Ovary (tissue), 9 donors: ENCODE measurements around the gene RCOR3. TPM values are rescaled to one million over a fixed set of nuclear protein-coding genes. Genes with fewer than 3 reads are reported as not detected.

Experiments used
- DNase-seq, 5 donors: peaks; one replicate each; pipeline ENCODE4 v3.0.0-alpha.2; 2019 to 2020
- H3K27ac ChIP-seq, 2 donors: fragments of 200-600 bp; one replicate each; pipeline versions ENCODE4 v1.5.1 to v1.8.0; 2019 to 2022
- H3K27me3 ChIP-seq: fragments of 200-600 bp; one replicate; pipeline ENCODE4 v1.8.0; 2022
- H3K36me3 ChIP-seq: fragments of 200-600 bp; sonication (generic); one replicate; pipeline ENCODE4 v1.5.1; 2019
- H3K4me1 ChIP-seq: one replicate; pipeline ENCODE4 v1.8.1; 2013; ENCODE audit warnings: mild to moderate bottlenecking, moderate library complexity; ENCODE audit not compliant: insufficient read depth
- H3K4me3 ChIP-seq: fragments of 200-600 bp; sonication (generic); one replicate; pipeline ENCODE4 v1.5.1; 2017
- H3K9me3 ChIP-seq, 2 donors: fragments of 200-600 bp in 1 of 2; sonication (generic) in 1 of 2; one replicate each; pipeline versions ENCODE4 v1.5.1 to v1.8.1; 2013 to 2019; ENCODE audit warnings: mild to moderate bottlenecking in 1 of 2, moderate library complexity in 1 of 2
- EP300 ChIP-seq: sonication (generic); formaldehyde crosslinking; IDR thresholded peaks from one replicate; pipeline ENCODE4 v1.6.1; 2017; ENCODE audit warnings: antibody characterized with exemption
- POLR2A ChIP-seq: fragments of 450-650 bp; IDR thresholded peaks from one replicate; pipeline ENCODE4 v1.6.1; 2017; ENCODE audit warnings: antibody characterized with exemption, mild to moderate bottlenecking, moderate library complexity
- WGBS, 3 donors: extraction: QIAGEN DNeasy Blood & Tissue Kit in 1 of 3; methylation state at CpG; one replicate each; pipeline versions ENCODE4 v1.1.5 to v1.1.7; 2013 to 2017; 5-methylcytosine and 5-hydroxymethylcytosine counted together
- intact Hi-C, 4 donors: fragments of 100-400 bp; cut with DNase I; formaldehyde crosslinking; loops; one replicate each; pipeline versions ENCODE4 v1.11.0 to v1.15.1; 2022 to 2023
- polyA plus RNA-seq, 2 donors: library from polyadenylated mRNA; stranded (reverse); fragments of 200-250 nt in 1 of 2; fragments of 350-450 nt in 1 of 2; fragmentation: Illumina TruSeq in 1 of 2; extraction: RNeasy Lipid Tissue Mini Kit (QIAGEN cat#74804) in 1 of 2; gene quantifications; one replicate each; pipeline ENCODE4 v1.2.3, GENCODE V29; 2013 to 2014
- total RNA-seq, 7 donors: library from RNA; depleted of rRNA in 2 of 7; stranded (reverse); fragments of >200 nt in 2 of 7; fragmentation: NEBNext Ultra II Directional in 3 of 7; extraction: Animal tissue kit (Norgen Biotek cat#: 25700) in 3 of 7; gene quantifications; one replicate each; pipeline versions ENCODE4 v1.1.0 to v1.2.4, GENCODE V29; 2016 to 2023
- TF ChIP-seq, protein P1 (sequence below), 3 donors: fragments of 450-650 bp in 2 of 3; fragments of 200-600 bp in 1 of 3; IDR thresholded peaks; one replicate each; pipeline versions ENCODE4 v1.5.1 to v1.8.0; 2016 to 2022; ENCODE audit warnings: antibody characterized with exemption in 3 of 3, mild to moderate bottlenecking in 1 of 3
- donor health status: DM: no; HTN: no; CAD: no; lungs with moderate emphysema.
- donor health status: DM: no; HTN: no; CAD: no.
- donor health status: Bipolar disorder and iron deficiency.
- donor health status: DM: yes; HTN: yes; CAD: no.
- donor health status: DM: no; HTN: no; CAD: no.
- donor health status: DM: yes; HTN: yes; CAD: no.

RCOR3 gene
- total and polyA plus RNA-seq, 9 donors: 34.3 to 75.2 (median 55.0) TPM

DNA sequence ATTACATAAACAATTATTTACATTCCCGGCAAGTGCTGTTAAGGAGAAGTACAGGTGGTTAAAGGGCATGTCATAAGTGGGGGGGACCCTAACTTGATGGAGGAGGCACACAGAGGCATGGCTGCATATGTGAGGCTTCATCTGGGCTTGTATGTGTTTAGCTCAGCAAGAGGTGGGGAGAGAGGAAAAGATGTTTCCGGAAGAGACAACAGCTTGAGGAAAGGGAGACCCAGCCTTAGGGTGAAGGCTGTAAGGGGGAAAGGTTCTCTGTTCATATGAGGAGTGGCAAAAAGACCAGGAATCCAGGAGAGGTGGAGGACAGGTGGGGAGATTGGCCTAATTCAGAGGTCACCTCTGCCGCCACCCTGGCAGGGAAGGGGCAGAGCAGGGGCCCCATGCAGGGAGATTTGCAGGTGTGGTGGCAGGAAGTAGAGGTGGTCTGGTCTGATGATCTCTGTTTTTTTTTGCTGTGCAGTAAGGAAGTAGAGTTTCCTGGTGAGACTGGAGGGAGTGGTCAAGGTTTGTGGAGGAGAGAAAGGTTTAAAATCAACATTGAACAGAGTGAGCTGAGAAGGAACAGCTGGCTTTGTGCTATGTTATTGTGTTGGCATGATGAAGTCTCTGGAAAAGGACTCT lies 76.5 kb downstream of the RCOR3 start:
- no peak overlapping the region for H3K4me3 ChIP-seq
- intact Hi-C loops: no loop called here
- WGBS, 3 donors: 78% methylated on average over 3 of the region's 3 CpGs
- no peaks in the 10 kb centered on the region for H3K36me3 ChIP-seq
- TF ChIP-seq EP300 (no peak), POLR2A (no peak)
- TF ChIP-seq, protein P1, sequence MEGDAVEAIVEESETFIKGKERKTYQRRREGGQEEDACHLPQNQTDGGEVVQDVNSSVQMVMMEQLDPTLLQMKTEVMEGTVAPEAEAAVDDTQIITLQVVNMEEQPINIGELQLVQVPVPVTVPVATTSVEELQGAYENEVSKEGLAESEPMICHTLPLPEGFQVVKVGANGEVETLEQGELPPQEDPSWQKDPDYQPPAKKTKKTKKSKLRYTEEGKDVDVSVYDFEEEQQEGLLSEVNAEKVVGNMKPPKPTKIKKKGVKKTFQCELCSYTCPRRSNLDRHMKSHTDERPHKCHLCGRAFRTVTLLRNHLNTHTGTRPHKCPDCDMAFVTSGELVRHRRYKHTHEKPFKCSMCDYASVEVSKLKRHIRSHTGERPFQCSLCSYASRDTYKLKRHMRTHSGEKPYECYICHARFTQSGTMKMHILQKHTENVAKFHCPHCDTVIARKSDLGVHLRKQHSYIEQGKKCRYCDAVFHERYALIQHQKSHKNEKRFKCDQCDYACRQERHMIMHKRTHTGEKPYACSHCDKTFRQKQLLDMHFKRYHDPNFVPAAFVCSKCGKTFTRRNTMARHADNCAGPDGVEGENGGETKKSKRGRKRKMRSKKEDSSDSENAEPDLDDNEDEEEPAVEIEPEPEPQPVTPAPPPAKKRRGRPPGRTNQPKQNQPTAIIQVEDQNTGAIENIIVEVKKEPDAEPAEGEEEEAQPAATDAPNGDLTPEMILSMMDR (IDR thresholded peaks at IDR 0.05): no peak
- DNase-seq: no peak
- no peak overlapping the region for H3K27ac ChIP-seq
- H3K27me3 ChIP-seq: no peaks in the 10 kb centered on the region
- peaks cover 4% of the 10 kb centered on the region for H3K4me1 ChIP-seq
- no peaks in the 10 kb centered on the region for H3K9me3 ChIP-seq

GRCh38 chr1:211336161-211336560 lies 77.0 kb downstream of the RCOR3 start:
- Histone ChIP-seq H3K27ac (no peak overlapping the region), H3K36me3 (no peaks in the 10 kb centered on the region), H3K4me1 (peaks cover 4% of the 10 kb centered on the region), H3K9me3 (no peaks in the 10 kb centered on the region), H3K27me3 (no peaks in the 10 kb centered on the region), H3K4me3 (no peak overlapping the region)
- no peak for DNase-seq
- intact Hi-C loops: no loop called here
- WGBS, 3 donors: 91 to 94% (median 92%) methylated on average over 3 of the region's 3 CpGs
- no peak for TF ChIP-seq EP300
- TF ChIP-seq POLR2A: no peak
- TF ChIP-seq, protein P1 (IDR thresholded peaks at IDR 0.05): no peak

DNA sequence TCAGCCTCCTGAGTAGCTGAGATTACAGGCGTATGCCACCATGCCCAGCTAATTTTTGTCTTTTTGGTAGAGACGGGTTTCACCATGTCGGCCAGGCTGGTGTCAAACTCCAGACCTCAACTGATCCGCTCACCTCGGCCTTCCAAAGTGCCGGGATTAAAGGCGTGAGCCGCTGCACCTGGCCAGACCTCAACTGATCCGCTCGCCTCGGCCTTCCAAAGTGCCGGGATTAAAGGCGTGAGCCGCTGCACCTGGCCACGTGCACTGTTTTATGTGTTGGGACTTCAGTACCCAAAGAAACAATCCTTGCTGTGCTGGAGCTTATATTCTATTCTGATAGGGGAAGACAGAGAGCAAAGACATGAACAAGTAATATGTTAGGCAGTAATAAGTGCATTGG lies 77.6 kb downstream of the RCOR3 start:
- DNase-seq: no peak
- Histone ChIP-seq H3K27me3 (no peaks in the 10 kb centered on the region), H3K9me3 (no peaks in the 10 kb centered on the region), H3K27ac (no peak overlapping the region), H3K4me1 (peaks cover 4% of the 10 kb centered on the region), H3K4me3 (no peak overlapping the region), H3K36me3 (no peaks in the 10 kb centered on the region)
- WGBS, 3 donors: 94 to 97% (median 95%) methylated on average over 14 to 15 of the region's 15 CpGs
- intact Hi-C loops: no loop called here
- TF ChIP-seq EP300: no peak
- TF ChIP-seq, protein P1 (IDR thresholded peaks at IDR 0.05): no peak
- TF ChIP-seq POLR2A: no peak

- Histone ChIP-seq H3K9me3 (no peaks in the 10 kb centered on the region), H3K4me1 (no peaks in the 10 kb centered on the region), H3K4me3 (no peak overlapping the region), H3K27me3 (no peaks in the 10 kb centered on the region), H3K36me3 (no peaks in the 10 kb centered on the region), H3K27ac (no peak overlapping the region)
- intact Hi-C loops: no loop called here
- TF ChIP-seq, protein P1 (IDR thresholded peaks at IDR 0.05): no peak
- TF ChIP-seq POLR2A: no peak
- TF ChIP-seq EP300: no peak
- no peak for DNase-seq
- 83 to 86% (median 83%) methylated on average over 7 of the region's 7 CpGs for WGBS, 3 donors
Measured at GRCh38 chr1:211337430-211338223, 78.5 kb downstream of the RCOR3 start.
